Cardiac fibroblast (primary cell): Measurements from ENCODE around the gene CNDP2.

Source experiments
- DNase-seq, 2 donors: peaks; one replicate each; pipeline versions ENCODE4 v3.0.0 to v3.0.0-alpha.2; 2010; ENCODE audit warnings: low read depth in 2 of 2
- H3K4me3 ChIP-seq, 2 donors: replicated peaks in 1 of 2; 1 replicate in 1 of 2; 2 replicates in 1 of 2; pipeline ENCODE4 v1.5.1; 2011; ENCODE audit warnings: low read depth in 2 of 2, low read length in 2 of 2, mild to moderate bottlenecking in 2 of 2, moderate library complexity in 1 of 2
- CTCF ChIP-seq: IDR thresholded peaks from one replicate; pipeline ENCODE4 v1.5.1; 2011; ENCODE audit warnings: low read depth, mild to moderate bottlenecking, low read length, inconsistent platforms

Gene CNDP2

DNA sequence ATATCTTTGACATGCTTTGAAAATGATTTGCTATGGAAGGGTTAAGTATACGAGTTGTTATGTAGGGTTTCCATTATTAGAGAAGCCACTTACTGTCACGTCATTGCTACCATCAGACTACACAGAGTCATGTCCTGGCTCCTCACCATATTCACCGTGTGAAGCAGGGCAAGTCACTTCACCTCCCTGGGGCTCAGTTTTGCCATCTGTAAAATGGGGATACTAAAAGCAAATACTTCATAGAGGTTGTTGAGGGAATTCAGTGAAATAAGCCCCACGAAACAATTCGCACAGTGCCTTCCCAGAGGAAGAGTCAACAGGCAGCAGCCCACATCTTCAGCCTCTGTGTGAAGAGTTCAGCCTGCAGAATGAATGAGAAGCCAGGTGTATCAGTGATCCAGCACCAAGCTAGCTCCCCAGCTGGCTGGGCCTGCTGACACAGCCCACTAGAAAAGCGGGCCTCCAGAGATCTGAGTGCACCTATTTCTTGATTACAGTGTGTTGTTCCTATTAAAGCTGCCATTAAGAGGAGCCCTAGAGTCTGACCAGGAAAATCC is 42.4 kb upstream of the CNDP2 start:
- TF ChIP-seq CTCF = no peak

GRCh38 chr18:74454279-74454751 is 41.8 kb upstream of the CNDP2 start:
- no peak for DNase-seq
- H3K4me3 ChIP-seq = no peak overlapping the region
- TF ChIP-seq CTCF = no peak

More for the DNA sequence above, 42.4 kb upstream of the CNDP2 start:
- DNase-seq = no peak
- no peak overlapping the region for H3K4me3 ChIP-seq

- no peak overlapping the region for H3K4me3 ChIP-seq
- no peak for DNase-seq
- TF ChIP-seq CTCF = no peak
Observed at GRCh38 chr18:74455386-74455785, 40.8 kb upstream of the CNDP2 start.

GRCh38 chr18:74456017-74456348 is 40.2 kb upstream of the CNDP2 start:
- TF ChIP-seq CTCF = no peak
- no peak for DNase-seq
- H3K4me3 ChIP-seq = no peak overlapping the region

DNA sequence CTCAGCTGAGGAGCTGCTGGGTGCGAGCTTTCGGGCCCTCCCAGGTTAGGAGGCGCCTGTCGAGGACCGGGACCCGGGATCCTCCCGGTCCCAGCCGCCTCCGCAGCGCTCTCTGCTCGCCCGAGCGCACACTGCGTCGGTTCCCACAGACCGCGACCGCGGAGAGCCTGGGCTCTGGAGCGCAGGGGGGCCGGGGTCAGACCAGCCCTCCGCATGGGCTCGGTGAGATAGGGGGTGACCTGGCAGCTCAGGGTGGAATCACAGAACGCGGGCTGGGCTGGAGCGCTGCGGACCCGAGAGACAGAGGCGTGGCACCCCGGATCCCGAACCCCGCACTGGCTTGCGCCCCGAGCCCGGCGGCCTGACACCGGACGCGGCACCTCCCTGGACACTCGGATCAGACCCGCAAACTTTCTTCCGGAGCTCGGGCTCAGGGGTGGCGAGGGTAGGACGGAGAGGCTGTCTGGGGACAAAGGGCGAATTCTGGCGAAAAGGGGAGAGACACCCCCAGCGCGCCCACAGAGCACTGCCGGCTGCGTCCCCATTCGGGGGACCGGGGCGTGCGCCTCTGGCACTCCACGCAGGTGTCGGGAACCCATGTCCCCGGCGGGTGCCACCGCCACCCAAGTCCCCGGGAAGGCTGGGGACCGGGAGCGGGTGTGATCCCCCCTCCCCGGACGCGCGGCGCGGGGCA is 39.7 kb upstream of the CNDP2 start:
- DNase-seq = no peak
- no peak for TF ChIP-seq CTCF
- H3K4me3 ChIP-seq = peak overlapping the region in 1 of 2 donors; percentile 3

- no peak for TF ChIP-seq CTCF
- DNase-seq = no peak
- H3K4me3 ChIP-seq = peak within 1 kb of the TSS in 1 of 2 donors; percentile 3
Observed at GRCh38 chr18:74457043-74457724, 39.0 kb upstream of the CNDP2 start, which contains the start of gene DIPK1C. TSS of gene DIPK1C (minus strand) at chr18:74457308. CDS start at chr18:74457259, 49 bp downstream.
